ENCODE data around the gene KIR2DL3.
"Not testable (repeated sequence)": the region's sequence is repeated elsewhere in the genome, so short reads cannot be mapped to it uniquely, and the experiment has no call there.

KIR2DL3 gene

GRCh38 chr19:54741950-54742349, 3.6 kb downstream of the KIR2DL3 start:
- DNase-seq (ENCODE audit: low read depth in 2 of 2), result not testable (repeated sequence)

GRCh38 chr19:54744080-54744479, 5.8 kb downstream of the KIR2DL3 start:
- not testable (repeated sequence) for DNase-seq (ENCODE audit: low read depth in 2 of 2)

- not testable (repeated sequence) for DNase-seq (ENCODE audit: low read depth in 2 of 2)
Measured at GRCh38 chr19:54747614-54748322, 9.5 kb downstream of the KIR2DL3 start.

- not testable (repeated sequence) for DNase-seq (ENCODE audit: low read depth in 2 of 2)
Measured at GRCh38 chr19:54750276-54750675, 12.0 kb downstream of the KIR2DL3 start.

- DNase-seq (ENCODE audit: low read depth in 2 of 2), result peak in 1 of 2 donors; percentile 8
Measured at GRCh38 chr19:54756204-54757110, 18.1 kb downstream of the KIR2DL3 start.

- not testable (repeated sequence) for DNase-seq (ENCODE audit: low read depth in 2 of 2)
Measured at GRCh38 chr19:54758577-54758976, 20.3 kb downstream of the KIR2DL3 start.

GRCh38 chr19:54764219-54764618, 25.9 kb downstream of the KIR2DL3 start:
- not testable (repeated sequence) for DNase-seq (ENCODE audit: low read depth in 2 of 2)

GRCh38 chr19:54766464-54766863, 28.2 kb downstream of the KIR2DL3 start:
- DNase-seq (ENCODE audit: low read depth in 2 of 2), result not testable (repeated sequence)

- DNase-seq (ENCODE audit: low read depth in 2 of 2), result not testable (repeated sequence)
Measured at GRCh38 chr19:54769646-54770045, 31.3 kb downstream of the KIR2DL3 start, which contains the start of gene KIR2DL1. Gene KIR2DL1 (plus strand): TSS chr19:54769793. CDS start chr19:54769851, 58 bp downstream.

GRCh38 chr19:54770511-54770910, 32.2 kb downstream of the KIR2DL3 start:
- not testable (repeated sequence) for DNase-seq (ENCODE audit: low read depth in 2 of 2)

GRCh38 chr19:54771018-54771960, 33.0 kb downstream of the KIR2DL3 start:
- DNase-seq (ENCODE audit: low read depth in 2 of 2), result peak in 1 of 2 donors; percentile 4

GRCh38 chr19:54772666-54773065, 34.4 kb downstream of the KIR2DL3 start:
- not testable (repeated sequence) for DNase-seq (ENCODE audit: low read depth in 2 of 2)

- not testable (repeated sequence) for DNase-seq (ENCODE audit: low read depth in 2 of 2)
Measured at GRCh38 chr19:54775095-54775815, 36.9 kb downstream of the KIR2DL3 start.

- not testable (repeated sequence) for DNase-seq (ENCODE audit: low read depth in 2 of 2)
Measured at GRCh38 chr19:54775830-54776229, 37.5 kb downstream of the KIR2DL3 start.

- not testable (repeated sequence) for DNase-seq (ENCODE audit: low read depth in 2 of 2)
Measured at GRCh38 chr19:54777851-54778250, 39.5 kb downstream of the KIR2DL3 start.

- DNase-seq (ENCODE audit: low read depth in 2 of 2), result not testable (repeated sequence)
Measured at GRCh38 chr19:54778896-54779295, 40.6 kb downstream of the KIR2DL3 start.

- not testable (repeated sequence) for DNase-seq (ENCODE audit: low read depth in 2 of 2)
Measured at GRCh38 chr19:54782916-54783315, 44.6 kb downstream of the KIR2DL3 start.

- not testable (repeated sequence) for DNase-seq (ENCODE audit: low read depth in 2 of 2)
Measured at GRCh38 chr19:54786091-54786723, 47.9 kb downstream of the KIR2DL3 start.

- not testable (repeated sequence) for DNase-seq (ENCODE audit: low read depth in 2 of 2)
Measured at GRCh38 chr19:54788154-54788553, 49.8 kb downstream of the KIR2DL3 start.

- no peak for DNase-seq (ENCODE audit: low read depth in 2 of 2)
Measured at GRCh38 chr19:54790711-54791110, 52.4 kb downstream of the KIR2DL3 start.

Measured in stimulated activated CD8-positive, alpha-beta memory T cell treated with anti-CD3 and anti-CD28 coated beads, Interleukin-15, amount 100 ng/mL, for 4 hours (primary cell).